Measurements from ENCODE around the gene CRTAC1.

- no peak for TF ChIP-seq CTCF (IDR thresholded peaks at IDR 0.05)
- no peak for TF ChIP-seq RFX5 (IDR thresholded peaks at IDR 0.05)
- no peak for TF ChIP-seq ZSCAN20 (CRISPR knock-in tag; IDR thresholded peaks at IDR 0.05)
- no peak for TF ChIP-seq USF2 (IDR thresholded peaks at IDR 0.05)
- no peak for TF ChIP-seq RAD21 (conservative IDR thresholded peaks at IDR 0.05 in 1 of 2, IDR thresholded peaks at IDR 0.05 in 1 of 2)
- TF ChIP-seq ELK1 (IDR thresholded peaks at IDR 0.05; ENCODE audit: low read depth, low read length): no peak
- no peak for TF ChIP-seq PHF8 (IDR thresholded peaks at IDR 0.05; ENCODE audit: borderline replicate concordance, low read depth)
- TF ChIP-seq POLR2A (IDR thresholded peaks at IDR 0.05; ENCODE audit: low read length): no peak
- no peak for TF ChIP-seq SMC3 (IDR thresholded peaks at IDR 0.05)
Observed at GRCh38 chr10:97974100-97974499, 56.3 kb downstream of the CRTAC1 start.

All from A549 (cell line).